ENCODE data around the gene CCDC6.

- TF ChIP-seq, protein P1, sequence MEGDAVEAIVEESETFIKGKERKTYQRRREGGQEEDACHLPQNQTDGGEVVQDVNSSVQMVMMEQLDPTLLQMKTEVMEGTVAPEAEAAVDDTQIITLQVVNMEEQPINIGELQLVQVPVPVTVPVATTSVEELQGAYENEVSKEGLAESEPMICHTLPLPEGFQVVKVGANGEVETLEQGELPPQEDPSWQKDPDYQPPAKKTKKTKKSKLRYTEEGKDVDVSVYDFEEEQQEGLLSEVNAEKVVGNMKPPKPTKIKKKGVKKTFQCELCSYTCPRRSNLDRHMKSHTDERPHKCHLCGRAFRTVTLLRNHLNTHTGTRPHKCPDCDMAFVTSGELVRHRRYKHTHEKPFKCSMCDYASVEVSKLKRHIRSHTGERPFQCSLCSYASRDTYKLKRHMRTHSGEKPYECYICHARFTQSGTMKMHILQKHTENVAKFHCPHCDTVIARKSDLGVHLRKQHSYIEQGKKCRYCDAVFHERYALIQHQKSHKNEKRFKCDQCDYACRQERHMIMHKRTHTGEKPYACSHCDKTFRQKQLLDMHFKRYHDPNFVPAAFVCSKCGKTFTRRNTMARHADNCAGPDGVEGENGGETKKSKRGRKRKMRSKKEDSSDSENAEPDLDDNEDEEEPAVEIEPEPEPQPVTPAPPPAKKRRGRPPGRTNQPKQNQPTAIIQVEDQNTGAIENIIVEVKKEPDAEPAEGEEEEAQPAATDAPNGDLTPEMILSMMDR (IDR thresholded peaks at IDR 0.05; ENCODE audit: low read length): no peak
- TF ChIP-seq EZH2 (IDR thresholded peaks at IDR 0.05; ENCODE audit: borderline replicate concordance, low read length): no peak
Observed at GRCh38 chr10:59891936-59892335, 14.4 kb downstream of the CCDC6 start.

Measured in OCI-LY1 (cell line).